SW480 (cell line): ENCODE data around the gene ZNF750.

Source experiments
- DNase-seq: peaks from one replicate; pipeline ENCODE4 v3.0.0-alpha.2; 2016; ENCODE audit warnings: low spot score

Gene ZNF750

DNA sequence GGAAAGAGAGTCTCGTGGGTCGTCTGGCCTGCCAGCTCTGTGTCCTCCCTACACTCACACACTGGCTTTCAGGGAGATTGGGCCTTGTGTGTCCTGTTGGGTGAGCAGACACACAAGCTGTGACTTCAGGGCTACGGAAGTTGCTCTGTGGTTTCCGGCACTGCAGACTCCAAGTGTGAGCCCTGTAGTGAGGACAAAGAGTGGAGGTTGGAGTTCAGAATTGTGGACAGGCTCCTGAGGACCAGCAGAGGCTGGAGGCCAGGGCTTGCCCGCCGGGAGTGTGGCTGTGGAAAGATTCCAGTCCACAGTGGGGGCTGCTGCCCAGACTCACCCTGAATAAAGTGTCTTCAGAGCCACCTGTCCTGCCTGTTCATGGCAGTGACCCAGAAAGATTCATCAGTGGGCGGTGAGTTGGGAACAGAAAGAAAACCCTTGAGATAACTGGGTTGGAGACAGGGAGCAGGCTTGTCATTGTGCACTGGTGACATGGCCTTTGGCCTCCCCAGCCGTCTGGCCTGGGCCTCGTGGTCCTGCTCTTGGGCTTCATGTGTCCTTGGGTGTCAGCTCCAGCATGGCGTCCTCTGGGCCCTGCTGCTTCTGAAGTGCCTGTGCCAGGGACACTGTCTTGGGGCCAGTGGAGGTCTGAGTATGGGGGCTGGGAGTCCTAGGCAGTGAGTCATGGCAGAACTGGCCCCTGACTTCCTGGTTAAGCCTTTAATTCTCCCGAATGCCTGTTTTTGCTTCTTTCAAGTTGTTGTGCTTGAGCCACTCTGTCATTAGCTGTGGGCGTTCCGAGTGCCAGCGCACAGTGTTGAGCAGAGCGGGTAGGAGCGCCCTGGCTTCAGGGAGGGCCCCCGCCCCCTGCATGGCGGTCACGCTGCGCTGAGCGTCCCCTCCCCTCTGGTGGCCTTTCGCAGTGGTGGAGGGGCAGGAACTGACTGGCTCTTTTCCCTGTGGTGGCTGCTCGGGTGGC, 19.9 kb upstream of the ZNF750 start:
- peak; percentile 81 for DNase-seq

DNA sequence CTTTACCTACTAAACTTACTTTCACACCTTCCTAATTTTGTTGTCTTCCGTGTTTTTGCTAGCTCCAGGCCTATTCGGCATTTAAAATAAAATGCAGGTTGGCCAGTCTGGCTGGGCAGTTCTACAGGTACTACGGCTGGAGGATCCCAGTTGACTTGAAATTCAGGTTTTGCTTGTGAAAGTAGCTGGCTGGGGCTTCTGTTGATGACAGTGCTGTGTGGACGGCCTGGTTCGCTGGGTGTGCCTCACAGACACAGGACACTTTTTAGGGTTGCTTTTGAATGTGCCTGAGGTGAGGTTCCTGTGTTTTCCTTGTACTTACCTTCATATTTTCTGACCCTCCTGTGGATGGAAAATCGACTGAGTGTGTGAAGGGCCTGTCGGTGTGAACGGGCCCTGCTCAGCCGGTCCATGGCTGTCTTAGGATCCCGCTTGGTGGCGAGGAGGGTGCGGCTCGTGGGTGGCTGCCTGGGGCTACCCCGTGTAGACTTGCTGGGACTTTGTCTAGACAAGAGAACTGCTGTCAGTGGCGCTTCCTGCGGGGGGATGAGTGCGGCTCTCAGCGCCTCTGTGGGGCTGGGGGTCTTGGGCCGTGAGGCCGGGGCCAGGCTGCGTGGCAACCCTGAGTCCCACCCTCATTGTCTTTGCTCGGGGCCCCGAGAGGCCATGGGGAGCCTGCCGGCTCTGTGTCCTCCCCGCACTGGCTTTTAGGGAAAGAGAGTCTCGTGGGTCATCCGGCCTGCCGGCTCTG, 18.7 kb upstream of the ZNF750 start:
- no peak for DNase-seq

DNA sequence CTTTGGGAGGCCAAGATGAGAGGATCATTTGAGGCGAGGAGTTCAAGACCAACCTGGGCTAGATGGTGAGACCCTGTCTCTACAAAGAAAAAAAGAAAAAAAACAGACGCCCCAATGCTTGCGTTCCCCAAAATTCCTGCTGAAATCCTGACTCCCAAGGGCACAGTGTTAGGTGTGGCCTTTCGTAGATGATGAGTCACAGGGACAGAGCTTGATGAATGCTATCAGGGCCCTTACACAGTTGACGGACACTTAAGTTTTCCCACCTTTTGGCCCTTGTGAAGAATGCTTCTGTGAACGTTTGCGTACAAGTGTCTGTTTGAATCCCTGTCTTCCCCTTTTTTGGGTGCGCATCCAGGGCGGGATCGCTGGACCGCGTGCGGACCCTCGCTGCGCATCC, 16.5 kb upstream of the ZNF750 start:
- DNase-seq = peak; percentile 37

DNA sequence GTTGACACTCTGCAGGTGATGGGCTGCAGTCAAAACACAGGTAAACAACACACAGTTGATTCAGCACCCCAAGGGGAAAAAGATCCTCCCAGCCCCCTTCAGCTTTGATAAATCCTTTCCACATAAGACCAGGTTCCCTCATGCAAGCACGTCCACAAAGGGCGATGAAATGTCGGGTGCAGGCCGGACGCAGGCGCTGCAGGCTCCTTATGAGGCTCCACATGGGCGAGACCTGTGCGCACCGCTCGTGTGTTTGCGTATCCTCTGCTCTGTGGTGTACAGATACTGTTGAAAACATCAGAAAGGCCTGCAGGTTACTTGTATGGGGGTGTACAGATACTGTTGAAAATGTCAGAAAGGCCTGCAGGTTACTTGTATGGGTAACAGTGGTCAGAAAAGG, 14.4 kb upstream of the ZNF750 start:
- no peak for DNase-seq

DNA sequence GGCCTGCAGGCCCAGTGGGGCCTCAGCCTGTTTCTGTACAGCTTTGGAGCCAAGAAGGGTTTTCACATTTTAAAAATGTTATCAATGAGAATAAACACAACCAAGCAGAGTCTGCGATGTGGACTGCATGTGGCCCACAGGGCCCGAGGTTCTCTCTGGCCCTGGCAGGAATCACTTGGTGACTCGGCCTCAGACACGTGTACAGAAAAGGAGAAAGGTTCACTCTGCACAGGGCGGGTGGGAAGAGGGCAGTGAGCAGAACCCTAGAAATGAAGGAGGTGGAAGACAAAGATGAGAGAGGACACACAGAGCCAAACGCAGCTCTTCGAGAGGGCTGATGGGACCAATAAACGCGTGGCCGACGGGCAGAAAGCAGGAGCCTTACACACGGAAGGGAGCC, 11.6 kb upstream of the ZNF750 start:
- no peak for DNase-seq

DNA sequence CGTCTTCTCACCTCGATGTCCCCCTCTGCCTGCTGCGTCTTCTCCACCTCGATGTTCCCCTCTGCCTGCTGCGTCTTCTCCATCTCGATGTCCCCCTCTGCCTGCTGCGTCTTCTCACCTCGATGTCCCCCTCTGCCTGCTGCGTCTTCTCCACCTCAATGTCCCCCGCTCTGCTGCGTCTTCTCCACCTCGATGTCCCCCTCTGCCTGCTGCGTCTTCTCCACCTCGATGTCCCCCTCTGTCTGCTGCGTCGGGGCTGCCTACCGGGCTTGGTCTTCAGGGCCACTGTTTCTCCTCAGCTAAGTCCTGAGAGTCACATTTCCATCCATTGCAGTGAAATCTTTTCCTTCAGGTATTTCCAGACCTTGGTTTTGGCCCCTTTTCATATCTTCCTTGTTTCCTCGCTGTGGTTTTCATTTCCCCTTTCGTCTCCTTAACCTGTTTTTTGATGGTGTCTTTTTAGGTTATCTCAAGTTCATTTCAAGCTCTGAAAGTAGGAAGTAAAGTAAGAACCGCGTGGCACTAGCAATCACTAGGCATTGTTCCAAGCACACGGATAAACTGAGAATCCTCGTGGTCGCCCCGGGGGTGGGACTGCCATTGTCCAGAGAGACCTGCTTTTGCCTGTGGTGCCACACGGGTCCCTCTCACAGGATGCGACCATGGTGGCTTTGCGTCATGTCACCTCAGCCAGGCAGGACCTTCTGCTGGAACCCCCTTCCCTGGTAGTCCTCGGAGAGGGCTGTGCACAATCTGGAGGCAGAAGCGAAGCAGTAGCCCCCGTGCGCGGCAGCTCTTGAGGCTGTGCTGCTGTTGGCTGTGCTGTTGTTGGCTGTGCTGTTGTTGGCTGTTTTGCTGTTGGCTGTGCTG, 9.5 kb upstream of the ZNF750 start:
- no peak for DNase-seq

DNA sequence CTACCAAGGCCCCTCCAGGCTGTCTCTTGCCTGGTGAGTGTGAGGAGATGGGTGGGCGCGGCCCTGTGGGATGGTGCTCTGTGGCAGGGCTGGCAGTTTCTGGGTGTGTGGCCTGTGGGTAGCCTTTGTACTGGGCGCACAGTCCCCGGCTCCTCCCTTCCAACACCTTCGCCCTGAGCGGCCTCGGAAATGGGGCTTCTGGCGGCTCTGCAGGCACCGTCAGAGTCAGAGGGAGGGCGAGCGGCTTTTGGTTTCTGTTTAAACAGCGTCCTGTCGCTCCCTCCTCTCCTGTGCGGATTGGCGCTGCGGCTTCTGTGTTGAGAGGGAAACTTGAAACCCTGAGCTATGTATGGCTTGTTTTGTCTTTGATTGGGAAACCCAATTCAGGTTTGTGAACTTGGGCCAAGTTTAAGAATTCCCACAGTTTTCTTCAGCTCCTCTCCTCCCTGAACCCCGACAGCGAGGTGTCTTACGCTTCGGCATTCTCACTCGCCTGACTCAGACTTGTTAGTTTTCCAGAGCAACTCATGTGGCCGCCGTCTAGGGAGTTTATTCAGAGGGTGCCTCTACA, 8.3 kb upstream of the ZNF750 start:
- DNase-seq = peak; percentile 86

DNA sequence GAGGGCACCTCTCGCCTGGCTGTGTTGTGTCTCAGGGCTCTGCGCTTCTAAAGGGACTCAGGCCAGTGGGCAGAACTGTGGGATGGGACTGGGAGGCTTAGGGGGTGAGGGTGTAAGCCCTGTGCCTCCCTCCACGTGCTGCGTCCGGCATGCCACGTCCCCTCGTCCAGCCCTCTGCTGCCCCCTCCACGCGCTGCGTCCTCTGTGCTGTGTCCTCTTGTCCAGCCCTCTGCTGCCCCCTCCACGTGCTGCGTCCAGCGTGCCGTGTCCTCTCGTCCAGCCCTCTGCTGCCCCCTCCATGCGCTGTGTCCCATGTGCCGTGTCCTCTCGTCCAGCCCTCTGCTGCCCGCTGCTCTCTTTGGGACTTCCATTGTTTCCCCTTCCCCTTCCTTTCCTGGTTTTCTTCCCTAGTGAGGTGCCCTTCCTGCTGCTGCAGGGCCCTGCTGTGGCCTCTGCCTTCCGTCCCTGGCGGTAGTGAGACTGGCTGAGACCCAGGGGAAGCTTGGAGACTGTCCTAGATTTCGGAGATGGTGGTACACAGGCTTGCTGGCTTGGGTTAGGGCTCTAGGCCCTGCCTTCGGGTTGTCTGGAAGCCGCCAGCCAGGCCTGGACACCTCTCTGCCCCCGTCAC, 6.4 kb upstream of the ZNF750 start:
- DNase-seq = no peak

DNA sequence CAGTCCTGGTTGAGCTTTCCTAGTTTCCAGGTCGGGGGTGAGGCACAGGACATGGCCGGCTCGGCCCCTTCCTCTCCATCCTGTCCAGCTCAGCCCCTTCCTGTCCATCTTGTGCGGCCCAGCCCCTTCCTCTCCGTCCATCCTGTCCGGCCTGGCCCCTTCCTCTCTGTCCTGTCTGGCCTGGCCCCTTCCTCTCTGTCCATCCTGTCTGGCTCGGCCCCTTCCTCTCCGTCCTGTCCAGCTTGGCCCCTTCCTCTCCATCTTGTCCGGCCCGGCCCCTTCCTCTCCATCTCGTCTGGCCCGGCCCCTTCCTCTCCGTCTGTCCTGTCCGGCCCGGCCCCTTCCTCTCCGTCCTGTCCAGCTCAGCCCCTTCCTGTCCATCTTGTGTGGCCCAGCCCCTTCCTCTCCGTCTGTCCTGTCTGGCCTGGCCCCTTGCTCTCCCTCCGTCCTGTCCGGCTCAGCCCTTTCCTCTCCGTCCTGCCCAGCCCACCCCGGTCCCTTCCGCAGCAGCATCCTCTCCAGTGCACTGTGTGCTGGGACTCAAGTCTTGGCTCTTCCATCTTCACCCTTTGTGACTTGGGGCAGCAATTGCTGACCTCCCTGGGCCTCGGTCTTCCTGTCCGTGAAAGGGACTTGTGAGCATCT, 5.5 kb upstream of the ZNF750 start:
- no peak for DNase-seq

DNA sequence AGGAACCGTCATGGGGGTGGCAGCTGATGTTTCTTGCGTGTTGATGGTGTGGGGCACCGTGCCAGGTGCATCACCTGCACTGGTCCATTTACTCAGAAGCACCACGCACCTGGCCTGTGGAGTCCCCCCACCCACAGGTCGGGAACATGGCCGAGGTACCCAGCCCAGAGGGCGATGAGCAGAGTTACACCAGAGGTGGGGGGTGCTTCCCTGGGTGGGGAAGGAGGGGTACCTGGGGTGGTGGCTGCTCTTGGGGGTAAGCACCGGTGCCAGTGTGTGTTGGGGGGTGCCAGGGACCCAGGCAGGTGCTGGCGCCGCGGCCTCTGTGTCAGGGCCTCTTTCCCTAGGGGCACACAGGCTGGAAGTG, 5.0 kb upstream of the ZNF750 start:
- no peak for DNase-seq

DNA sequence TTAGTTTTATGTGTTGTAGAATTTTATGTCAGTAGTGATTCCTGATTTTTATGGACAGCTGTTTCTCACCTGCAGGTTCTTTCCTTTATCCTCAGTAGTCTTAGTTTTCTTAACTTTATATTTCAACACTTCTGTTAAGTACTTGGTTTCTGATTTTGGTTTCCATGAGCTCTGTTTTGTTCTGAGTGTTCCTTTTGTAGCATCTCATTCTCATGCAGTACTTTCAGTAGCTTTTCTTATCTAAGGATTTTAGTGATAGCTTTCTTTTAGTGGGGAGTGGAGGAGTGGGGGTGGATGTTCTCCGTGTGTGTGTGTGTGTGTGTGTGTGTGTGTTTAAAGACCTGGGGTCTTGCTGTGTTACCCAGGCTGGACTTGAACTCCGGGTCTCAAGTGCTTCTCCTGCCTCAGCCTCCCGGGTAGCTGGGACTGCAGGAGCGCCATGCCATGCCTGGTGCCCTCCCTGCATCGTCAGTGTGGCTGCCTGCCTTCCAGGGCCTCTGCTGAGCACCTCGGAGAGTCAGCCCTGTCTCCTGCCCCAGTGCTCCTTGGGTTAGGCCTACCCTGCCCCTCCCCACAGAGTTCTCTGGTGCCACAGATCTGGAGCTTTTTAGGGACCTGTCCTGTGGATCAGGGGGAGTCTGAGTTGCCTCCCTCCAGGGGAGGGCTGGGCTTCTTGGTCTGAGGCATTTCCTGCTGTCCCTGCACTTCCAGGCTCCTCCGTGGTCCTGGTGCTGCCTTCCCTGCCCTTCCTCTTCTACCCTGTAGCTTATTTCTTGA, 4.3 kb upstream of the ZNF750 start:
- DNase-seq = no peak

DNA sequence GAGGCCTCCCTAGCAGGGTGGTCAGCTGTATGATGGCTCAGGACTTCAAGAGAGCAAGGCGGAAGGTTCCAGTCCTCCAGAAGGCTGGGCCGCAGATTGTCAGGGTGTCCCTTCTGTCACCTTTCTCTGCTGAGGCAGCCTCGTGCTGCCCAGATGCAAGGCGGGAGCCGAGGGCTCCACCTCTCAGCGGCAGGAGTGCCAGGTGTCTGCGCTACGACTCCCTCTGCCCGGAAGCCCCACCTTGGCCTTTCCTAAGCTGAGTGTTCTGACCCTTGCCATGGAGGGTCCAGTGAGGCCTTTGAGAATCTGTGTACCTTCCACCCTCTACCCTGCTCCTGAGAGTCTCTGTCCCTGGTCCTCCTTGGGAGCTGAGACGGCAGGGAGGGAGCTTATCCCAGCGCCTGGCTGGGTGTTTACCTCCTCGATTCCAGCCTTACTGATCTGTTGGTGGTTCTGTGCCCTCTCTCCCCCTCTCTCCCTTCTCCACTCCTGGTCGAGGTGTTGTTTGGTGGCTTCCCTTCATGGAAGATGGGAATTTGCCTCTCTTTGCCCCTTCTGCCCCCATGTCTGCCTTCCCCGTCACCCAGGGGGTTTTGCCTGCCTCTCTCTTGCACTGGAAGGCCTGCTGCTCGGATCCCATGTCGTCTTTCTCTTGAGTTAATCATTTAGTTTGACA, 2.2 kb upstream of the ZNF750 start:
- no peak for DNase-seq

DNA sequence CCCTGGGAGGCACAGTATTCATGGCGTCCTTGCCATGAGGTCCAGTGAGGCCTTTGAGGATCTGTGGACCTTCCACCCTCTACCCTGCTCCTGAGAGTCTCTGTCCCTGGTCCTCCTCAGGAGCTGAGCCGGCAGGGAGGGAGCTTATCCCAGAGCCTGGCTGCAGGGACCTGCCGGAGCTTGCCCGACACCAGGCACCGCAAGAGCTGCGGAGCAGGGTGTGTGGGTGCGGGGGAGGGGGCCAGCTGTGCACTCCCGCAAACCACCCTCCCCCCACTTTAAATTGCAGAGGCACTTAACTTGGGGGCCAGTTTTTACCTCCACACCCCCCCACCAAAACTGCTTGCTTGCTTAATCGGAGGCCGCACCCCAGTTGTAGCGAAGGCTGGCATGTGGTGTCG, 609 bp upstream of the ZNF750 start:
- DNase-seq = no peak

DNA sequence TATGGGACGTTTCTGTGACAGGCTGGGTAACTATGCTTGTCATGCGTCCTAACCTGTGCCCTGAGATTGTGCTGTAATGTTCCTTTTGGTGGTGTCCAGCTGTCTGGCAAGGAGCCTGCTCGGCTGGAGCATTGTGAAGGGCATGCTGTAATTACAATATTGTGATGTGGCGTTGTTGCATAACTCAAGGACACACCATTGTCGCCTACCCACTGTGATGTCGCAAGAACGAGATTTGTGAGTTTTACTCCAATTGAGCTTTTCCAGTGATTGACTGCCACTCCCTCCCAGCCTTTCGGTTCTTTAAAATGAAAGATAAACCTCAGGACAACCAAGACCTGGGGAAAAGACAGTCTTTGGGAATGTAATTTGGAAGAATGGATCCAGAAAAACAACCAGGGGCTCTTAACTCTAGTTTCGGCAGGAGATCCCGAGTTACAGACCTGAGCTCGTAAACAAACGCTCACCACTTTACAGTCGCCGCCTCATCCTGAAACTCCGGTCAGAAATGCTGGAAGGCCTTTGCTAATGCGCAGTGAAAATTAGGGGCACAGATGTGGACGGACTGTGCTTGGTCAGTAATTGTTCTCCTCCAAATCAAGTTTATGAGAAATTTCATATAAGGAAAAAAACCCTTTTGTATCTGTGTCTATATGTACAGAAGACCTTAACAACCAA, 1.3 kb downstream of the ZNF750 start:
- peak; percentile 60 for DNase-seq

DNA sequence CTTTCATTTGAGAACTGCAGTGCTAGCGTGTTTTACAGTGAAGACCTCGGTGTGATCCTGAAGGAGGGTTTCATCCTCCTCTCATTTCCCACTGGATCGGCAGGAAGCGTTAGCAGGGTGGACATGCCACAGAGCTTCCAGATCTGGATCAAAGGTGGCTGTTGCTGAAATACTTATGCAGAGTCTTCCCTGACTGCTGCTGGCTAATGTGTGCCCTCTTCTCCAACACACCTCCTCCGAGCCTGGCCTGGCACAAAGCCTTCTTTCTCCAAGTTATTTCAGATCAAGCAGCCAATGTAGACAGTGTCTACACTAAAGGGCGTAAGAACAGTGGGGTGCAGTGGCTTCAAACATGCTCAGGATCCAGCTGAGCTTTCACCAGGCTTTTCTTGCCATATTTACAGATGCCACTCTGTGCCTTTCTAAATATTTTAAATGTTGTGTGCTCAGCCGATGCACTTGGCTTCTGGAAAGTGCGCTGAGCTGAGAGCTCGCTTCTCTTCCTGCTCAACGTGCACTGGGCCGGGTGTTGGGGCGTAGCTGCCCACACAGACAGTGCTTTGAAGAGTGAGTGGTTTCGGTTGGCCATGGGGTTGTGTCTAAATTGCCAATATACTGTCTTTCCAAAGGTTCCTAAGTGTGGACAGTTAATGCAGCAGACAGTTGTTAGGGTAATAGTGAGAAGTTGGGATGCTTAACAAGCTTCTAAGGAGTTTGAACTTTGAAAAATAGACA, 2.1 kb downstream of the ZNF750 start:
- peak; percentile 59 for DNase-seq

DNA sequence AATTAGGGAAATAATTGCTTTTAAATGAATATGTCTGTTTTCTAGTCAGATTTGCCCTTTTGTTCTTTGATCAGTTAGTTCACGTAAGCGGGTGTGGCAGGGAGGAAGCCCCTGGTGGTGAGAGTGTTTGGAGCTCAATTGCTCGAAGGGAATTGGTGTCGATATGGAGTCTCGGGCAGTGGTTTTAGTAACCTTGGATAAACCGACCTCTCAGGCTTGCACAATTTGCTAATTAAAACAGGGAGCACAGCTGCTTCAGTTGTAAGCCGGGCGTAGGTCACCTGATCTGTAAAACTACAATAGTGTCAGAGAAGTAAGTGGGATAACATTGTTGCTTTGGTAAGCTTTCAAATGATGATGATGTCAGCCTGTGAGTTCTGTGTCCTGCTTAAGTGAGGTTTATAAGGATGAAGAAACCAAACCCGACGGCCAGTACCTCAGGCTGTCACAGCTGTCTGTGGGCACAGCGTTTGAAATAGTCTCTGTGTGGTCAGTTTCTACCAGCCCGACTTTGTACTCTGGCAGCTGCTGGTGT, 2.9 kb downstream of the ZNF750 start:
- peak; percentile 45 for DNase-seq

DNA sequence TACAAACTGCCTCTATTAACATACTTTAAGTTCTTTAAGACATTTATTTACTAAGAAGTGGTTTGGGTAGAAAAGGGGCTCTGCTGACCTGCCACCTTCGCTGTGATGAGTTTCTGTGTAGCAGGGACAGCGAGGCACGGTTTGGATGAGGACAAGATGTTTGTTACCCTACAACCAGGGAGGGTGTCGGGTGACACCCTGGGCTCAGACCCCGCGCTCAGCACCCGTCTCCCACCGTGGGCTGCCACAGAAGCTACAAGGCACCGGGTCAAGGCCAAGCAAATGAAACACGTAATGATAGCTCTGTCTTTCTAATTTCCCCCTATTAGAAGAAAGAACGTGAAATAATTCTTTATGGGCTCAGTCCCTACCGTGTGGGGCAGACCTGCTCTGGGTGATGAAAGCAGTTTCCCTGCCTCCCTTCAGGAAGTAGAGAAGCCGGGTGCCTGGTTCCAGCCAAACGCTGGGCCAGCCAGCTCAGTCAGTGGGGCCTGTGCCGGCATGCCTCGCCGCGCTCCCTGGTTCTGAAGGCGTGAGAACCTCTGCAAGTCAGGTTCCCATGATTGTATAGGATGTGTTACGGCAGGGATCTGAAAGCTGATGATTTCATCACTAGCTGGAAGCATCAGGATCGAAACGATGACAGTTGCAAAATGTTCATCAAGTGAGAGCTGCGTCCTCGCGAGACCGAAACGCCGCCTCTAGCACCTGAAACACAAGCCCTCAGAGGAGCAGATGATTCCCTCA, 3.9 kb downstream of the ZNF750 start:
- peak; percentile 11 for DNase-seq
